ENCODE measurements around the gene PUDP. TPM values are rescaled to one million over a fixed set of nuclear protein-coding genes. Genes with fewer than 3 reads are reported as not detected.

The PUDP gene
- total RNA-seq, 2 experiments from 2014 or later: 16.6 to 18.4 TPM

DNA sequence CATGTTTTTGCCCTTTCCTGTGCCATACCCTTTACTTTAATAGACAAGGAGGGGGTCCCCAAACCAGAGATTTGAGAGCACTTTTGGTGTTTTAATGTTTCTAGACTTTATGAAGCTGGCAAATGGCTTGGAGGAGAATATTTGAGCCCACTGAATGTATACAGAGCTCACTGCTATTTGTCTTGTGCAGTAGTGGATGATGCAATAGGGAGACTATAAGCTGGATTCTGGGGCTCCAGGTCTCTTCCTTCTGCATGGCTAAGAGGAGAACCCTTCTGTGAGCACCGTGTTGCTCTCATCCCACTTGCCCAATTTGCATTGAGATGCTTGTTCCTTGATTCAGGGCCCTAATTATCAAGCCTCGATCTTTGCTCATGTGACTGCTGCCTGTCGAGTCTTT is 8.9 kb upstream of the PUDP start:
- Mint-ChIP-seq H3K4me3 (no peak overlapping the region), H3K27me3 (no peaks in the 10 kb centered on the region), H3K9me3 (no peaks in the 10 kb centered on the region), H3K27ac (no peak overlapping the region), H3K36me3 (ENCODE audit: low read depth) (no peaks in the 10 kb centered on the region), H3K4me1 (ENCODE audit: low read depth) (no peaks in the 10 kb centered on the region)
- no peak for DNase-seq
- CTCF ChIA-PET: no interaction called here
- POLR2A ChIA-PET: no interaction called here
- intact Hi-C loops (cut with micrococcal nuclease): no loop called here
- TF ChIP-seq, protein P1, sequence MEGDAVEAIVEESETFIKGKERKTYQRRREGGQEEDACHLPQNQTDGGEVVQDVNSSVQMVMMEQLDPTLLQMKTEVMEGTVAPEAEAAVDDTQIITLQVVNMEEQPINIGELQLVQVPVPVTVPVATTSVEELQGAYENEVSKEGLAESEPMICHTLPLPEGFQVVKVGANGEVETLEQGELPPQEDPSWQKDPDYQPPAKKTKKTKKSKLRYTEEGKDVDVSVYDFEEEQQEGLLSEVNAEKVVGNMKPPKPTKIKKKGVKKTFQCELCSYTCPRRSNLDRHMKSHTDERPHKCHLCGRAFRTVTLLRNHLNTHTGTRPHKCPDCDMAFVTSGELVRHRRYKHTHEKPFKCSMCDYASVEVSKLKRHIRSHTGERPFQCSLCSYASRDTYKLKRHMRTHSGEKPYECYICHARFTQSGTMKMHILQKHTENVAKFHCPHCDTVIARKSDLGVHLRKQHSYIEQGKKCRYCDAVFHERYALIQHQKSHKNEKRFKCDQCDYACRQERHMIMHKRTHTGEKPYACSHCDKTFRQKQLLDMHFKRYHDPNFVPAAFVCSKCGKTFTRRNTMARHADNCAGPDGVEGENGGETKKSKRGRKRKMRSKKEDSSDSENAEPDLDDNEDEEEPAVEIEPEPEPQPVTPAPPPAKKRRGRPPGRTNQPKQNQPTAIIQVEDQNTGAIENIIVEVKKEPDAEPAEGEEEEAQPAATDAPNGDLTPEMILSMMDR (IDR thresholded peaks at IDR 0.05): no peak
- no peak for ATAC-seq

DNA sequence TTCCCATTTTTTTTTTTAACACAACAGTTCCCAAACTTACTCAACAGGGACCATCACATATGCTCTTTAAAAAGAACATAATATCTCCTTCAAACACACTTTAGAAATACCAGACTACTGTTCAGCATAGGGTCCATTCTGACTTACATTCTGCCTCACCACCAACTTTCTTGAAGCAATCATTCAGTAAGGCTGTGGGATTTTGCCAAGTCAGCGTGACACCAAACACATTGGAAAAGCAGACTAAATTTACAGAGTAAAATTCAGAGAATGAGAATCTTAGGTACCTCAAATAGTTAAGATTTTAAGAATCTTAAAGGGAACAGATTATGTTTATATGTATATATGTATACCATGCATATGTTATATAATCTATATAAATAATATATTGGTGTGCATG is 7.2 kb upstream of the PUDP start:
- no peak for ATAC-seq
- CTCF ChIA-PET: no interaction called here

DNA sequence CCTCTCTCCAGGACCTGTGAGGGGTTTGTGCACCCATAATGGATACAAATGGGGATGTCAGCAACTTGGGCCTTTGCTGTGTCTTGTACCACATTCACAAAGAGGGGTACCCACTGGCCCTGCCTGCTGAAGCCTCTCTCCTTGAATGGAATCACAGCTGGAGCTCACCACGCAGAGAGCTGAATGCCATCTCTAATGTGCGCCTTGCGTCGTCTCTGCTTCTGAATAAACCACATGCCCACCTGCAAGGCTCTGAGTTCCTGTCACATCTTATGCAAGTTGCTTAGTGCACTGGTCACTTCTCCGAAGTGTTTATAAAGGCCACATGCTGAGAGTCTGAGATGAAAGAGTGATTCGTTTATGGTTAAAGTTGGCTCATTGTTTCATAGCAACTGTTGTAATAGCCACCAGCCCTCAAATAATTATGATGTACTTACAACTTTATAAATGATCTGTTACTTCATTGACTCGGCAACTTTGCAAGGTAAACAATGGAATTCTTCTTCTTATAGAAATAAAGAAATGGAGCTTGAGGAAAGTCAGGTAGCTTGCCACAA is 6.2 kb upstream of the PUDP start:
- H3K4me1 Mint-ChIP-seq (ENCODE audit: low read depth): no peaks in the 10 kb centered on the region
- ATAC-seq: no peak
- H3K36me3 Mint-ChIP-seq (ENCODE audit: low read depth): no peaks in the 10 kb centered on the region
- no peaks in the 10 kb centered on the region for H3K9me3 Mint-ChIP-seq
- TF ChIP-seq, protein P1 (IDR thresholded peaks at IDR 0.05): no peak
- CTCF ChIA-PET: no interaction called here
- POLR2A ChIA-PET: no interaction called here
- DNase-seq: no peak
- H3K27ac Mint-ChIP-seq: no peak overlapping the region
- no peaks in the 10 kb centered on the region for H3K27me3 Mint-ChIP-seq
- H3K4me3 Mint-ChIP-seq: no peak overlapping the region
- intact Hi-C loops (cut with micrococcal nuclease): no loop called here

More for the DNA sequence above, 7.2 kb upstream of the PUDP start:
- H3K9me3 Mint-ChIP-seq: no peaks in the 10 kb centered on the region
- POLR2A ChIA-PET: no interaction called here
- no peak for DNase-seq
- H3K27me3 Mint-ChIP-seq: no peaks in the 10 kb centered on the region
- H3K4me3 Mint-ChIP-seq: no peak overlapping the region
- no peaks in the 10 kb centered on the region for H3K4me1 Mint-ChIP-seq (ENCODE audit: low read depth)
- H3K36me3 Mint-ChIP-seq (ENCODE audit: low read depth): no peaks in the 10 kb centered on the region
- H3K27ac Mint-ChIP-seq: no peak overlapping the region
- TF ChIP-seq, protein P1 (IDR thresholded peaks at IDR 0.05): no peak
- intact Hi-C loops (cut with micrococcal nuclease): no loop called here

DNA sequence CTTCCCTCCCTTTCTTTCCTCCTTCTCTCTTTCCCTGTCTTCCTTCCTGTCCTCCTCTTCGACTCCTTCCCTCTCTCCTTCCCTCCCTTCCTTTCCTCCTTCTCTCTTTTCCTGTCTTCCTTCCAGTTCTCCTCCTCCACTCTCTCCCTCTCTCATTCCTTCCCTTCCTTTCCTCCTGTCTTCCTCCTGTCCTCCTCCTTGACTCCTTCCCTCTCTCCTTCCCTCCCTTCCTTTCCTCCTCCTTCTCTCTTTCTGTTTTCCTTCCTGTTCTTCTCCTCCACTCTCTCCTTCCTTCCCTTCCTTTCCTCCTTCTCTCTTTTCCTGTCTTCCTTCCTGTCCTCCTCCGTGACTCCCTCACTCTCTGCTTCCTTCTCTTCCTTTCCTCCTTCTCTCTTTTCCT is 5.3 kb upstream of the PUDP start:
- no peaks in the 10 kb centered on the region for H3K9me3 Mint-ChIP-seq
- peaks cover 4% of the 10 kb centered on the region for H3K4me1 Mint-ChIP-seq (ENCODE audit: low read depth)
- ATAC-seq: no peak
- no peaks in the 10 kb centered on the region for H3K27me3 Mint-ChIP-seq
- TF ChIP-seq, protein P1 (IDR thresholded peaks at IDR 0.05): no peak
- no peak overlapping the region for H3K27ac Mint-ChIP-seq
- intact Hi-C loops (cut with micrococcal nuclease): no loop called here
- POLR2A ChIA-PET: no interaction called here
- H3K4me3 Mint-ChIP-seq: no peak overlapping the region
- CTCF ChIA-PET: no interaction called here
- no peaks in the 10 kb centered on the region for H3K36me3 Mint-ChIP-seq (ENCODE audit: low read depth)
- DNase-seq: no peak

DNA sequence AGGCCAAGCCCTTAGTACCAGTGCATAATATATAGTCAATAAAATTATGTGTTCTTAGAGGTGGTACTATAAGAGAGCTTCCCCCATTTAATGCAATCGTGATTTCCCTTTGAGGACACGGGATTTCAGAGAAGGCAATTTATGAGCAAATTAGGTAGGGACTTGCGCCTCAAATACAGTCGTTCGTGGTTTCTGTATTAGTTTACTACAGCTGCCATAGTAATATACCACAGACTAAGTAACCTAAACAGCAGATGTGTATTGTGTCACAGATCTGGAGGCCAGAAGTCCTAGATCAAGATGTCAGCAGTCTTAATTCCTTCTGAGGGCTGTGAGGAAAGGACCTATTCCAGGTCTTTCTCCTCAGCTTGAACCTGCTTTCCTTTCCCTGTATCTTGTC is 1.5 kb upstream of the PUDP start:
- TF ChIP-seq, protein P1 (IDR thresholded peaks at IDR 0.05): no peak
- no peaks in the 10 kb centered on the region for H3K36me3 Mint-ChIP-seq (ENCODE audit: low read depth)
- intact Hi-C loops (cut with micrococcal nuclease): no loop called here
- DNase-seq (no peak), ATAC-seq (no peak)
- ChIA-PET POLR2A (no interaction called here), CTCF (interaction anchor here (1.1 kb wide), 1 partner anchor 22 kb away, joined by 3 read pairs; no protein-coding TSS in a partner anchor)
- H3K9me3 Mint-ChIP-seq: no peaks in the 10 kb centered on the region
- no peak overlapping the region for H3K4me3 Mint-ChIP-seq
- H3K27ac Mint-ChIP-seq: no peak overlapping the region
- peaks cover 15% of the 10 kb centered on the region for H3K4me1 Mint-ChIP-seq (ENCODE audit: low read depth)
- H3K27me3 Mint-ChIP-seq: no peaks in the 10 kb centered on the region
